OCI-LY1 (cell line): ENCODE data around the gene LAMA4.

Experiments used
- H2AFZ ChIP-seq: fragments of 200-600 bp; sonication (generic), shearing (Covaris generic); 2 replicates; pipeline ENCODE4 v1.6.0; 2014; ENCODE audit warnings: antibody characterized with exemption, mild to moderate bottlenecking, low read length
- H3F3A ChIP-seq: fragments of 200-600 bp; sonication (generic), shearing (Covaris generic); 2 replicates; pipeline ENCODE4 v1.6.0; 2014; ENCODE audit warnings: mild to moderate bottlenecking, antibody characterized with exemption, low read length, moderate library complexity; ENCODE audit not compliant: insufficient read depth
- H3K27ac ChIP-seq: fragments of 200-600 bp; sonication (generic); 2 replicates; pipeline ENCODE4 v1.5.1; 2014; ENCODE audit warnings: low read length, mixed run types, mild to moderate bottlenecking, low read depth; ENCODE audit not compliant: poor library complexity, severe bottlenecking
- H3K27me3 ChIP-seq: fragments of 200-600 bp; sonication (generic); 2 replicates; pipeline ENCODE4 v1.6.0; 2014; ENCODE audit warnings: antibody characterized with exemption, mild to moderate bottlenecking, low read length, moderate library complexity; ENCODE audit not compliant: insufficient read depth
- H3K36me3 ChIP-seq: fragments of 200-600 bp; sonication (generic); 2 replicates; pipeline ENCODE4 v1.6.1; 2014; ENCODE audit warnings: mild to moderate bottlenecking, antibody characterized with exemption, low read length, moderate library complexity, mixed read lengths; ENCODE audit not compliant: insufficient read depth
- H3K4me1 ChIP-seq: fragments of 200-600 bp; sonication (generic); 2 replicates; pipeline ENCODE4 v1.5.1; 2014; ENCODE audit warnings: mild to moderate bottlenecking, low read length, moderate library complexity; ENCODE audit not compliant: insufficient read depth, severe bottlenecking
- H3K4me2 ChIP-seq: fragments of 200-600 bp; sonication (generic), shearing (Covaris generic); 2 replicates; pipeline ENCODE4 v1.6.1; 2014; ENCODE audit warnings: low read length
- H3K4me3 ChIP-seq: fragments of 200-600 bp; sonication (generic); 2 replicates; pipeline ENCODE4 v1.5.1; 2014; ENCODE audit warnings: low read length, low read depth, mild to moderate bottlenecking, mixed read lengths; ENCODE audit not compliant: poor library complexity, severe bottlenecking
- H3K79me2 ChIP-seq: fragments of 200-600 bp; shearing (Covaris generic); 2 replicates; pipeline ENCODE4 v1.6.1; 2016; ENCODE audit warnings: mixed run types, low read length, mixed read lengths; ENCODE audit not compliant: insufficient read depth
- H3K9ac ChIP-seq: fragments of 200-600 bp; sonication (generic), shearing (Covaris generic); 2 replicates; pipeline ENCODE4 v1.6.1; 2014; ENCODE audit warnings: mild to moderate bottlenecking, low read length, mixed read lengths
- H3K9me2 ChIP-seq: fragments of 200-600 bp; sonication (generic), shearing (Covaris generic); 2 replicates; pipeline ENCODE4 v1.6.1; 2014; ENCODE audit warnings: low read depth, mild to moderate bottlenecking, low read length, mixed read lengths
- H3K9me3 ChIP-seq: fragments of 200-600 bp; shearing (Covaris generic); 2 replicates; pipeline ENCODE4 v1.6.1; 2014; ENCODE audit warnings: low read length, mixed read lengths
- H4K20me1 ChIP-seq: fragments of 200-600 bp; sonication (generic), shearing (Covaris generic); 2 replicates; pipeline ENCODE4 v1.6.0; 2016; ENCODE audit warnings: mild to moderate bottlenecking, low read length; ENCODE audit not compliant: insufficient read depth
- CTCF ChIP-seq: fragments of 200-600 bp; sonication (generic), shearing (Covaris generic); IDR thresholded peaks from 2 replicates; pipeline ENCODE4 v1.5.1; 2017; ENCODE audit warnings: mild to moderate bottlenecking, antibody characterized with exemption, low read length, moderate library complexity, mixed read lengths
- EZH2 ChIP-seq: fragments of 200-600 bp; sonication (generic), shearing (Covaris generic); IDR thresholded peaks from 2 replicates; pipeline ENCODE4 v1.8.0; 2017; ENCODE audit warnings: borderline replicate concordance, mixed run types, mild to moderate bottlenecking, antibody characterized with exemption, low read length, moderate library complexity, mixed read lengths

The LAMA4 gene

GRCh38 chr6:112117554-112117953, 136.8 kb downstream of the LAMA4 start:
- no peak overlapping the region for H2AFZ ChIP-seq
- no peaks in the 10 kb centered on the region for H3K4me1 ChIP-seq
- H3F3A ChIP-seq: no peaks in the 10 kb centered on the region
- no peaks in the 10 kb centered on the region for H3K36me3 ChIP-seq
- H3K79me2 ChIP-seq: no peaks in the 10 kb centered on the region
- H3K27ac ChIP-seq: no peak overlapping the region
- H4K20me1 ChIP-seq: no peaks in the 10 kb centered on the region
- H3K9ac ChIP-seq: no peak overlapping the region
- TF ChIP-seq EZH2 (no peak), CTCF (no peak)
- H3K4me3 ChIP-seq: no peak overlapping the region
- H3K9me2 ChIP-seq: no peaks in the 10 kb centered on the region
- no peaks in the 10 kb centered on the region for H3K27me3 ChIP-seq
- H3K9me3 ChIP-seq: no peaks in the 10 kb centered on the region
- no peak overlapping the region for H3K4me2 ChIP-seq

GRCh38 chr6:112116221-112116620, 138.1 kb downstream of the LAMA4 start:
- H3K9me2 ChIP-seq: no peaks in the 10 kb centered on the region
- H3K79me2 ChIP-seq: no peaks in the 10 kb centered on the region

GRCh38 chr6:112114577-112115223, 139.7 kb downstream of the LAMA4 start:
- H4K20me1 ChIP-seq: no peaks in the 10 kb centered on the region
- H3K27ac ChIP-seq: no peak overlapping the region
- no peaks in the 10 kb centered on the region for H3K9me3 ChIP-seq
- H3K9me2 ChIP-seq: no peaks in the 10 kb centered on the region
- no peaks in the 10 kb centered on the region for H3K4me1 ChIP-seq
- no peak overlapping the region for H2AFZ ChIP-seq
- H3K79me2 ChIP-seq: no peaks in the 10 kb centered on the region
- TF ChIP-seq EZH2 (no peak), CTCF (no peak)
- H3K9ac ChIP-seq: no peak overlapping the region
- H3F3A ChIP-seq: no peaks in the 10 kb centered on the region
- H3K4me2 ChIP-seq: no peak overlapping the region
- H3K36me3 ChIP-seq: no peaks in the 10 kb centered on the region
- H3K27me3 ChIP-seq: no peaks in the 10 kb centered on the region
- no peak overlapping the region for H3K4me3 ChIP-seq

More at GRCh38 chr6:112116221-112116620, 138.1 kb downstream of the LAMA4 start:
- Histone ChIP-seq H3K36me3 (no peaks in the 10 kb centered on the region), H3K27ac (no peak overlapping the region), H4K20me1 (no peaks in the 10 kb centered on the region), H3K4me3 (no peak overlapping the region), H3K4me1 (no peaks in the 10 kb centered on the region), H3K9me3 (no peaks in the 10 kb centered on the region), H3K27me3 (no peaks in the 10 kb centered on the region), H3K9ac (no peak overlapping the region), H2AFZ (no peak overlapping the region), H3K4me2 (no peak overlapping the region), H3F3A (no peaks in the 10 kb centered on the region)
- TF ChIP-seq CTCF (no peak), EZH2 (no peak)
